SKM-1 treated with dmso at 0.1 percent for 144 hours (cell line): ENCODE results near the gene PRKCZ.

Experiments used
- DNase-seq: peaks from one replicate; lab custom pipeline; 2025; ENCODE audit not compliant: unreplicated experiment; lab: John Stamatoyannopoulos, UW

Gene PRKCZ

GRCh38 chr1:2049718-2050431, at the start of gene PRKCZ:
PRKCZ (plus strand) TSS chr1:2050411; CDS start chr1:2050631, 220 bp downstream.
- peak; percentile 73 for DNase-seq

GRCh38 chr1:2000432-2000831, 49.8 kb upstream of the PRKCZ start:
- no peak for DNase-seq

GRCh38 chr1:2000850-2001249, 49.4 kb upstream of the PRKCZ start:
- no peak for DNase-seq

GRCh38 chr1:2001773-2002411, 48.3 kb upstream of the PRKCZ start:
- no peak for DNase-seq

- no peak for DNase-seq
Measured at GRCh38 chr1:2003541-2004131, 46.6 kb upstream of the PRKCZ start, which contains the start of gene CFAP74. CFAP74 (minus strand) TSS chr1:2003786; CDS start chr1:1990956, 12,830 bp downstream.

GRCh38 chr1:2004856-2005255, 45.4 kb upstream of the PRKCZ start:
- no peak for DNase-seq

- DNase-seq, result no peak
Measured at GRCh38 chr1:2009101-2010053, 40.8 kb upstream of the PRKCZ start.

GRCh38 chr1:2014181-2014580, 36.0 kb upstream of the PRKCZ start:
- no peak for DNase-seq

GRCh38 chr1:2014741-2015735, 35.2 kb upstream of the PRKCZ start:
- DNase-seq, result no peak

GRCh38 chr1:2016123-2016522, 34.1 kb upstream of the PRKCZ start:
- DNase-seq, result no peak

GRCh38 chr1:2018217-2019171, 31.7 kb upstream of the PRKCZ start:
- DNase-seq, result no peak

GRCh38 chr1:2019172-2019543, 31.1 kb upstream of the PRKCZ start, which contains the start of gene GABRD:
GABRD (plus strand) TSS chr1:2019345; CDS start chr1:2019424, 79 bp downstream.
- DNase-seq, result no peak

- DNase-seq, result no peak
Measured at GRCh38 chr1:2019571-2020309, 30.5 kb upstream of the PRKCZ start.

- no peak for DNase-seq
Measured at GRCh38 chr1:2020310-2020655, 29.9 kb upstream of the PRKCZ start.

- DNase-seq, result no peak
Measured at GRCh38 chr1:2021550-2021949, 28.7 kb upstream of the PRKCZ start.

- DNase-seq, result no peak
Measured at GRCh38 chr1:2022063-2022770, 28.0 kb upstream of the PRKCZ start.

- no peak for DNase-seq
Measured at GRCh38 chr1:2023187-2023586, 27.0 kb upstream of the PRKCZ start.

- no peak for DNase-seq
Measured at GRCh38 chr1:2024451-2024850, 25.8 kb upstream of the PRKCZ start.
